GM13976 (cell line): ENCODE results near the gene SLC35F1.

Experiments used
- DNase-seq: peaks from one replicate; pipeline ENCODE4 v3.0.0; 2012; ENCODE audit warnings: low spot score
- CTCF ChIP-seq: IDR thresholded peaks from 2 replicates; pipeline ENCODE4 v1.5.1; 2012; ENCODE audit warnings: borderline replicate concordance, mild to moderate bottlenecking; ENCODE audit not compliant: insufficient read depth; ENCODE audit errors: extremely low read depth, missing control alignments, control extremely low read depth
- in situ Hi-C: fragments of 300-500 bp; cut with MboI; formaldehyde crosslinking; loops from one replicate; pipeline ENCODE4 v1.12.0; 2022; ENCODE audit warnings: low sequenced_read_pairs, mixed read lengths, inconsistent platforms; ENCODE audit not compliant: unreplicated experiment

Gene SLC35F1

GRCh38 chr6:118353564-118353963 lies 446.5 kb downstream of the SLC35F1 start:
- TF ChIP-seq CTCF, result no peak
- in situ Hi-C loops, result no loop called here

DNA sequence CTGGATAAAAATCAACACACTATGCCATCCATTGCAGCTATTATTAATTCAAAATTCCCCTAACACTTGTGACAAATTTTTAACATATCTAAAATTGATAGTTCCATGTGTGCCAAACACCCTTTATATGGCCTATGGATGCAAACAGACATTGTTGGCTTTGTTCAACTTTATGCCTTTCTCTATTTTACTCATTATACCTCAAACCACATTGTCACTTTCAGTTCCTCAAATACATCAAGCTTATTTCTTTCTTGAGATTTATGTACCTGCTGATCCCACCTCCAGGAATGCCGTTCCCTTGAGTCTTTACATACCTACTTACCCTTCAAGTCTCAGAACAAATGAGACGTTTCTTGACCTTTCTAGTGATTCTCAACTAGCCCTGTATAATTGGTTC lies 447.6 kb downstream of the SLC35F1 start:
- peak; percentile 47 for DNase-seq
- TF ChIP-seq CTCF, result no peak
- in situ Hi-C loops, result no loop called here

More at GRCh38 chr6:118353564-118353963, 446.5 kb downstream of the SLC35F1 start:
- no peak for DNase-seq

GRCh38 chr6:118356054-118356453 lies 449.0 kb downstream of the SLC35F1 start:
- in situ Hi-C loops, result no loop called here
- no peak for DNase-seq
- no peak for TF ChIP-seq CTCF

GRCh38 chr6:118356686-118357085 lies 449.6 kb downstream of the SLC35F1 start:
- TF ChIP-seq CTCF, result no peak
- no peak for DNase-seq
- in situ Hi-C loops, result no loop called here
